GM21390 (cell line): ENCODE data around the gene CGRRF1.

ENCODE experiments used
- ATAC-seq: cut with Tn5 transposase; IDR thresholded peaks from one replicate; pipeline ENCODE4 v1.9.1; 2021; ENCODE audit not compliant: unreplicated experiment

The CGRRF1 gene

GRCh38 chr14:54509546-54510501 lies at the start of gene CGRRF1:
TSS of gene CGRRF1 (plus strand) at chr14:54509906. CDS start at chr14:54509960, 54 bp downstream.
- ATAC-seq, result peak; percentile 98

- ATAC-seq, result no peak
Observed at GRCh38 chr14:54462048-54462447, 47.7 kb upstream of the CGRRF1 start.

GRCh38 chr14:54465654-54466053 lies 44.1 kb upstream of the CGRRF1 start:
- ATAC-seq, result no peak

- no peak for ATAC-seq
Observed at GRCh38 chr14:54467280-54467679, 42.4 kb upstream of the CGRRF1 start.

GRCh38 chr14:54470701-54471100 lies 39.0 kb upstream of the CGRRF1 start:
- no peak for ATAC-seq

- no peak for ATAC-seq
Observed at GRCh38 chr14:54471641-54472040, 38.1 kb upstream of the CGRRF1 start.

GRCh38 chr14:54472315-54472714 lies 37.4 kb upstream of the CGRRF1 start:
- ATAC-seq, result no peak

- no peak for ATAC-seq
Observed at GRCh38 chr14:54474232-54474793, 35.4 kb upstream of the CGRRF1 start.

GRCh38 chr14:54475187-54475899 lies 34.4 kb upstream of the CGRRF1 start:
- no peak for ATAC-seq

GRCh38 chr14:54475911-54476310 lies 33.8 kb upstream of the CGRRF1 start:
- ATAC-seq, result no peak

GRCh38 chr14:54478636-54479215 lies 31.0 kb upstream of the CGRRF1 start:
- ATAC-seq, result no peak

GRCh38 chr14:54480830-54481562 lies 28.7 kb upstream of the CGRRF1 start:
- no peak for ATAC-seq

- ATAC-seq, result no peak
Observed at GRCh38 chr14:54481695-54482094, 28.0 kb upstream of the CGRRF1 start.

GRCh38 chr14:54483073-54483745 lies 26.5 kb upstream of the CGRRF1 start:
- ATAC-seq, result no peak

- ATAC-seq, result no peak
Observed at GRCh38 chr14:54483846-54484245, 25.9 kb upstream of the CGRRF1 start.

- no peak for ATAC-seq
Observed at GRCh38 chr14:54486685-54487084, 23.0 kb upstream of the CGRRF1 start.

GRCh38 chr14:54487771-54488170 lies 21.9 kb upstream of the CGRRF1 start:
- no peak for ATAC-seq

- ATAC-seq, result no peak
Observed at GRCh38 chr14:54488318-54488645, 21.4 kb upstream of the CGRRF1 start.

GRCh38 chr14:54488646-54489317 lies 20.9 kb upstream of the CGRRF1 start, which contains the start of gene GMFB:
TSS of gene GMFB (minus strand) at chr14:54488980. CDS start at chr14:54488927, 53 bp downstream.
- ATAC-seq, result peak; percentile 88

- ATAC-seq, result no peak
Observed at GRCh38 chr14:54489318-54489683, 20.4 kb upstream of the CGRRF1 start.
